ENCODE measurements around the gene FOXN3. TPM values are rescaled to one million over a fixed set of nuclear protein-coding genes. Genes with fewer than 3 reads are reported as not detected.
"Not testable (repeated sequence)": the region's sequence is repeated elsewhere in the genome, so short reads cannot be mapped to it uniquely, and the experiment has no call there.

Gene FOXN3
- total RNA-seq, 2 experiments from 2014 or later: 124 to 127 TPM

DNA sequence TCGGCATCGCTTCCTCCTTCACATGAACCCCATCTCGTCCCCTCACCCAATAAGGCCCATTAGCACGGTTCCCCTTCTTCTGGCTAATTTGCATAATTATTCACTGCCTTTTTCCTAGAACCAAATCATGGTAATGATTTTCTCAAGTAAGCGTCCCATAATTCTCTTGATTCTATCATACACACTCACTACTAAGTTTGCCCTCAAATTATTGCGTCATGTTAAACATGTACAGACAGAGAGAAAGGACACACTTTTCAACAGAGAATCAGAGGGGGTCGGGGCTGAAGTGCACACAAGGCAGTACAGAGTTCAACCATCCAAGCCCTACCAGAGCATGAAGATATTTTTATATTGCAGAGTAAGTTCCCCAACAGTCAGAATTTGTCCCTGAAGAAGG is 256.6 kb downstream of the FOXN3 start:
- Mint-ChIP-seq H3K36me3 (ENCODE audit: low read depth) (peaks cover 86% of the 10 kb centered on the region), H3K9me3 (no peaks in the 10 kb centered on the region), H3K4me1 (ENCODE audit: low read depth) (peaks cover 5% of the 10 kb centered on the region), H3K27ac (no peak overlapping the region), H3K27me3 (no peaks in the 10 kb centered on the region), H3K4me3 (no peak overlapping the region)
- intact Hi-C loops (cut with DNase I, micrococcal nuclease): no loop called here
- CTCF ChIA-PET: no interaction called here
- Histone ChIP-seq H3K4me1 (ENCODE audit: insufficient read depth, low read length) (no peaks in the 10 kb centered on the region), H3K9me3 (ENCODE audit: control insufficient read depth in 1 of 2, insufficient read depth in 1 of 2, low read length in 2 of 2) (no peaks in the 10 kb centered on the region), H3K27ac (ENCODE audit: low read depth in 1 of 2, low read length in 2 of 2) (no peak overlapping the region), H3K27me3 (ENCODE audit: control insufficient read depth in 1 of 2, insufficient read depth in 2 of 2, low read length in 2 of 2) (no peaks in the 10 kb centered on the region), H3K36me3 (ENCODE audit: insufficient read depth, low read length) (peaks cover 35% of the 10 kb centered on the region), H3K4me3 (ENCODE audit: low read length) (no peak overlapping the region)
- DNase-seq (no peak), ATAC-seq (ENCODE audit: poor library complexity) (no peak)
- no peak for TF ChIP-seq CTCF (IDR thresholded peaks at IDR 0.05)
- POLR2A ChIA-PET: no interaction called here

- H3K9me3 Mint-ChIP-seq: no peaks in the 10 kb centered on the region
- H3K27me3 Mint-ChIP-seq: no peaks in the 10 kb centered on the region
- H3K4me1 Mint-ChIP-seq (ENCODE audit: low read depth): no peaks in the 10 kb centered on the region
- H3K36me3 ChIP-seq (ENCODE audit: insufficient read depth, low read length): peaks cover 37% of the 10 kb centered on the region
- no peak overlapping the region for H3K4me3 ChIP-seq (ENCODE audit: low read length)
- no peaks in the 10 kb centered on the region for H3K9me3 ChIP-seq (ENCODE audit: control insufficient read depth in 1 of 2, insufficient read depth in 1 of 2, low read length in 2 of 2)
- DNase-seq (no peak), ATAC-seq (ENCODE audit: poor library complexity) (no peak)
- intact Hi-C loops (cut with DNase I, micrococcal nuclease): no loop called here
- no peak for TF ChIP-seq CTCF (IDR thresholded peaks at IDR 0.05)
- ChIA-PET CTCF (interaction anchor here (1.4 kb wide), 1 partner anchor 780 kb away, joined by 4 read pairs; no protein-coding TSS in a partner anchor), POLR2A (no interaction called here)
- H3K4me1 ChIP-seq (ENCODE audit: insufficient read depth, low read length): no peaks in the 10 kb centered on the region
- H3K27ac Mint-ChIP-seq: no peak overlapping the region
- H3K27ac ChIP-seq (ENCODE audit: low read depth in 1 of 2, low read length in 2 of 2): no peak overlapping the region
- no peaks in the 10 kb centered on the region for H3K27me3 ChIP-seq (ENCODE audit: control insufficient read depth in 1 of 2, insufficient read depth in 2 of 2, low read length in 2 of 2)
- peaks cover 68% of the 10 kb centered on the region for H3K36me3 Mint-ChIP-seq (ENCODE audit: low read depth)
- no peak overlapping the region for H3K4me3 Mint-ChIP-seq
Observed at GRCh38 chr14:89158701-89159100, 258.3 kb downstream of the FOXN3 start.

DNA sequence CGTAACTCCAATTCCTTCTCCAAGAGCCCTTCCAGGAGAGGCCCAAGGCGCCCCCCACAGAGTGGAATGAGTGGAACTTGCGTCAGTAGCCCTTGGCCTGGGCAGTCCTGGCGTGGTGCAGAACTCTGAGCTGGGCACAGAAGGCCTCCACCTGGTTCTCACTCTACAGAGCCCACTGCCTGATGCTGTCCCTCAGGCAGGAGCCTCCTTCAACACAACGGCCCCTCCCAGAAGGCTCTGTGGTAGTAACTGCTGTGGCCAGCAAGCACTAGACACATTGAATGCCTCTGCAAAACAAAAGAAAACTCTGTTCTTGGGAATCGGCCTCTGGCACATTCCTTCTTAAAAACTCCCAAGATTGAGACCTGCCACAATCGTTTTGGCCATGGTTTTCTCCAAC is 258.9 kb downstream of the FOXN3 start:
- CTCF ChIA-PET: not testable (repeated sequence)

GRCh38 chr14:89155491-89155890 is 261.5 kb downstream of the FOXN3 start:
- Histone ChIP-seq H3K27me3 (ENCODE audit: control insufficient read depth in 1 of 2, insufficient read depth in 2 of 2, low read length in 2 of 2) (no peaks in the 10 kb centered on the region), H3K36me3 (ENCODE audit: insufficient read depth, low read length) (peaks cover 13% of the 10 kb centered on the region), H3K27ac (ENCODE audit: low read depth in 1 of 2, low read length in 2 of 2) (no peak overlapping the region), H3K4me1 (ENCODE audit: insufficient read depth, low read length) (no peaks in the 10 kb centered on the region), H3K9me3 (ENCODE audit: control insufficient read depth in 1 of 2, insufficient read depth in 1 of 2, low read length in 2 of 2) (no peaks in the 10 kb centered on the region), H3K4me3 (ENCODE audit: low read length) (no peak overlapping the region)
- no peaks in the 10 kb centered on the region for H3K9me3 Mint-ChIP-seq
- POLR2A ChIA-PET: no interaction called here
- ATAC-seq (ENCODE audit: poor library complexity): no peak
- no peak overlapping the region for H3K4me3 Mint-ChIP-seq
- peaks cover 37% of the 10 kb centered on the region for H3K36me3 Mint-ChIP-seq (ENCODE audit: low read depth)
- no peak for DNase-seq
- CTCF ChIA-PET: no interaction called here
- H3K27me3 Mint-ChIP-seq: no peaks in the 10 kb centered on the region
- intact Hi-C loops (cut with DNase I, micrococcal nuclease): no loop called here
- no peaks in the 10 kb centered on the region for H3K4me1 Mint-ChIP-seq (ENCODE audit: low read depth)
- no peak for TF ChIP-seq CTCF (IDR thresholded peaks at IDR 0.05)
- no peak overlapping the region for H3K27ac Mint-ChIP-seq

More for the DNA sequence above, 258.9 kb downstream of the FOXN3 start:
- intact Hi-C loops (cut with DNase I, micrococcal nuclease); H3K27me3 ChIP-seq (ENCODE audit: control insufficient read depth in 1 of 2, insufficient read depth in 2 of 2, low read length in 2 of 2); ATAC-seq (ENCODE audit: poor library complexity); H3K4me1 ChIP-seq (ENCODE audit: insufficient read depth, low read length); H3K27me3 Mint-ChIP-seq; H3K27ac ChIP-seq (ENCODE audit: low read depth in 1 of 2, low read length in 2 of 2); H3K27ac Mint-ChIP-seq; H3K4me3 ChIP-seq (ENCODE audit: low read length); H3K4me1 Mint-ChIP-seq (ENCODE audit: low read depth); DNase-seq; H3K9me3 ChIP-seq (ENCODE audit: control insufficient read depth in 1 of 2, insufficient read depth in 1 of 2, low read length in 2 of 2); H3K9me3 Mint-ChIP-seq; H3K4me3 Mint-ChIP-seq; POLR2A ChIA-PET: not testable (repeated sequence)
- H3K36me3 Mint-ChIP-seq (ENCODE audit: low read depth): peaks cover 63% of the 10 kb centered on the region
- peaks cover 34% of the 10 kb centered on the region for H3K36me3 ChIP-seq (ENCODE audit: insufficient read depth, low read length)

DNA sequence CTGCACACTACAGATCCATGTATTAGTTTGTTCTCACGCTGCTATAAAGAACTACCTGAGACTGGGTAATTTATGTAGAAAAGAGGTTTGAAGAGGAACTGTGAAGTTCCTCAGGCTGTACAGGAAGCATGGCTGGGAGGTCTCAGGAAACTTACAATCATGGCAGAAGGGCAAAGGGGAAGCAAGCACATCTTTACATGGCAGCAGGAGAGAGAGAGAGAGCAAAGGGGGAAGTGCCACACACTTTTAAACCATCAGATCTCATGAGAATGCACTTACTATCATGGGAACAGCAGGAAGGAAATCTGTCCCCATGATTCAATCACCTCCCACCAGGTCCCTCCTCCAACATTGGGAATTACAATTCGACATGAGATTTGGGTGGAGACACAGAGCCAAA is 265.3 kb downstream of the FOXN3 start:
- intact Hi-C loops (cut with DNase I, micrococcal nuclease); H3K27ac ChIP-seq (ENCODE audit: low read depth in 1 of 2, low read length in 2 of 2); DNase-seq; ATAC-seq (ENCODE audit: poor library complexity); H3K27me3 Mint-ChIP-seq; H3K4me3 ChIP-seq (ENCODE audit: low read length); H3K9me3 Mint-ChIP-seq; POLR2A ChIA-PET; H3K4me1 ChIP-seq (ENCODE audit: insufficient read depth, low read length); H3K27ac Mint-ChIP-seq; H3K36me3 Mint-ChIP-seq (ENCODE audit: low read depth); H3K36me3 ChIP-seq (ENCODE audit: insufficient read depth, low read length); H3K9me3 ChIP-seq (ENCODE audit: control insufficient read depth in 1 of 2, insufficient read depth in 1 of 2, low read length in 2 of 2); H3K4me1 Mint-ChIP-seq (ENCODE audit: low read depth); H3K4me3 Mint-ChIP-seq; CTCF ChIA-PET; H3K27me3 ChIP-seq (ENCODE audit: control insufficient read depth in 1 of 2, insufficient read depth in 2 of 2, low read length in 2 of 2): not testable (repeated sequence)
